ENCODE measurements around the gene TPCN2.
"Not testable (repeated sequence)": the region's sequence is repeated elsewhere in the genome, so short reads cannot be mapped to it uniquely, and the experiment has no call there.

Gene TPCN2

GRCh38 chr11:69048694-69049489, at the start of gene TPCN2:
Gene TPCN2 (plus strand): TSS chr11:69048932. CDS start chr11:69048998, 66 bp downstream.
- peak; percentile 85 to 88 for DNase-seq (ENCODE audit: low read depth in 2 of 2)

- no peak for DNase-seq (ENCODE audit: low read depth in 2 of 2)
These were observed 49.5 kb upstream of the TPCN2 start for GRCh38 chr11:68999093-68999747.

GRCh38 chr11:68999748-69000355, 48.9 kb upstream of the TPCN2 start:
- not testable (repeated sequence) for DNase-seq (ENCODE audit: low read depth in 2 of 2)

GRCh38 chr11:69000391-69000790, 48.3 kb upstream of the TPCN2 start:
- no peak for DNase-seq (ENCODE audit: low read depth in 2 of 2)

GRCh38 chr11:69000831-69001242, 47.9 kb upstream of the TPCN2 start:
- no peak for DNase-seq (ENCODE audit: low read depth in 2 of 2)

GRCh38 chr11:69001243-69002081, 47.3 kb upstream of the TPCN2 start:
- DNase-seq (ENCODE audit: low read depth in 2 of 2), result no peak

- no peak for DNase-seq (ENCODE audit: low read depth in 2 of 2)
These were observed 46.6 kb upstream of the TPCN2 start for GRCh38 chr11:69002110-69002569.

GRCh38 chr11:69002570-69003231, 46.0 kb upstream of the TPCN2 start:
- no peak for DNase-seq (ENCODE audit: low read depth in 2 of 2)

GRCh38 chr11:69003301-69003865, 45.3 kb upstream of the TPCN2 start:
- no peak for DNase-seq (ENCODE audit: low read depth in 2 of 2)

- DNase-seq (ENCODE audit: low read depth in 2 of 2), result no peak
These were observed 44.8 kb upstream of the TPCN2 start for GRCh38 chr11:69003866-69004367.

- DNase-seq (ENCODE audit: low read depth in 2 of 2), result no peak
These were observed 44.1 kb upstream of the TPCN2 start for GRCh38 chr11:69004411-69005182.

GRCh38 chr11:69005183-69005630, 43.5 kb upstream of the TPCN2 start:
- DNase-seq (ENCODE audit: low read depth in 2 of 2), result no peak

- DNase-seq (ENCODE audit: low read depth in 2 of 2), result no peak
These were observed 42.9 kb upstream of the TPCN2 start for GRCh38 chr11:69005631-69006368.

- no peak for DNase-seq (ENCODE audit: low read depth in 2 of 2)
These were observed 41.9 kb upstream of the TPCN2 start for GRCh38 chr11:69006816-69007215.

GRCh38 chr11:69007975-69008381, 40.8 kb upstream of the TPCN2 start:
- no peak for DNase-seq (ENCODE audit: low read depth in 2 of 2)

GRCh38 chr11:69008737-69009440, 39.8 kb upstream of the TPCN2 start:
- DNase-seq (ENCODE audit: low read depth in 2 of 2), result no peak

- no peak for DNase-seq (ENCODE audit: low read depth in 2 of 2)
These were observed 39.1 kb upstream of the TPCN2 start for GRCh38 chr11:69009441-69010211.
